Measurements from ENCODE around the gene RNF41. TPM values are rescaled to one million over a fixed set of nuclear protein-coding genes. Genes with fewer than 3 reads are reported as not detected.
A peak's percentile ranks its signal among the peaks of the same experiment; 100 is the strongest.

RNF41 gene
- total RNA-seq, 1 experiment from 2014 or later = 47.7 TPM

GRCh38 chr12:56252649-56253048 is 30.9 kb upstream of the RNF41 start:
- in situ Hi-C loops (cut with HindIII; ENCODE audit: low pct_unique_long_range_greater_than_20kb, low sequenced_read_pairs) = no loop called here
- DNase-seq (ENCODE audit: low read depth, low spot score) = no peak

- in situ Hi-C loops (cut with HindIII; ENCODE audit: low pct_unique_long_range_greater_than_20kb, low sequenced_read_pairs) = no loop called here
- DNase-seq (ENCODE audit: low read depth, low spot score) = no peak
Observed at GRCh38 chr12:56248711-56249110, 27.0 kb upstream of the RNF41 start.

- no peak for DNase-seq (ENCODE audit: low read depth, low spot score)
Observed at GRCh38 chr12:56247923-56248322, 26.2 kb upstream of the RNF41 start.

GRCh38 chr12:56244494-56244893 is 22.8 kb upstream of the RNF41 start:
- DNase-seq (ENCODE audit: low read depth, low spot score) = no peak
- in situ Hi-C loops (cut with HindIII; ENCODE audit: low pct_unique_long_range_greater_than_20kb, low sequenced_read_pairs) = no loop called here

More at GRCh38 chr12:56247923-56248322, 26.2 kb upstream of the RNF41 start:
- in situ Hi-C loops (cut with HindIII; ENCODE audit: low pct_unique_long_range_greater_than_20kb, low sequenced_read_pairs) = no loop called here

GRCh38 chr12:56243731-56244181 is 22.0 kb upstream of the RNF41 start:
- DNase-seq (ENCODE audit: low read depth, low spot score) = peak; percentile 41
- in situ Hi-C loops (cut with HindIII; ENCODE audit: low pct_unique_long_range_greater_than_20kb, low sequenced_read_pairs) = no loop called here

GRCh38 chr12:56242986-56243385 is 21.3 kb upstream of the RNF41 start:
- in situ Hi-C loops (cut with HindIII; ENCODE audit: low pct_unique_long_range_greater_than_20kb, low sequenced_read_pairs) = no loop called here
- no peak for DNase-seq (ENCODE audit: low read depth, low spot score)

- DNase-seq (ENCODE audit: low read depth, low spot score) = no peak
- in situ Hi-C loops (cut with HindIII; ENCODE audit: low pct_unique_long_range_greater_than_20kb, low sequenced_read_pairs) = no loop called here
Observed at GRCh38 chr12:56241424-56242303, 19.9 kb upstream of the RNF41 start.

GRCh38 chr12:56237552-56237951 is 15.8 kb upstream of the RNF41 start:
- DNase-seq (ENCODE audit: low read depth, low spot score) = no peak
- in situ Hi-C loops (cut with HindIII; ENCODE audit: low pct_unique_long_range_greater_than_20kb, low sequenced_read_pairs) = no loop called here

GRCh38 chr12:56236985-56237384 is 15.3 kb upstream of the RNF41 start:
- in situ Hi-C loops (cut with HindIII; ENCODE audit: low pct_unique_long_range_greater_than_20kb, low sequenced_read_pairs) = no loop called here
- DNase-seq (ENCODE audit: low read depth, low spot score) = no peak

- no peak for DNase-seq (ENCODE audit: low read depth, low spot score)
- in situ Hi-C loops (cut with HindIII; ENCODE audit: low pct_unique_long_range_greater_than_20kb, low sequenced_read_pairs) = no loop called here
Observed at GRCh38 chr12:56236091-56236490, 14.4 kb upstream of the RNF41 start.

GRCh38 chr12:56234746-56235436 is 13.2 kb upstream of the RNF41 start:
- no peak for DNase-seq (ENCODE audit: low read depth, low spot score)
- in situ Hi-C loops (cut with HindIII; ENCODE audit: low pct_unique_long_range_greater_than_20kb, low sequenced_read_pairs) = no loop called here

GRCh38 chr12:56231184-56231582 is 9.5 kb upstream of the RNF41 start:
- in situ Hi-C loops (cut with HindIII; ENCODE audit: low pct_unique_long_range_greater_than_20kb, low sequenced_read_pairs) = no loop called here
- no peak for DNase-seq (ENCODE audit: low read depth, low spot score)

GRCh38 chr12:56230432-56231183 is 8.9 kb upstream of the RNF41 start:
- in situ Hi-C loops (cut with HindIII; ENCODE audit: low pct_unique_long_range_greater_than_20kb, low sequenced_read_pairs) = no loop called here
- no peak for DNase-seq (ENCODE audit: low read depth, low spot score)

- no peak for DNase-seq (ENCODE audit: low read depth, low spot score)
- in situ Hi-C loops (cut with HindIII; ENCODE audit: low pct_unique_long_range_greater_than_20kb, low sequenced_read_pairs) = no loop called here
Observed at GRCh38 chr12:56229916-56230431, 8.3 kb upstream of the RNF41 start, which contains the start of gene SLC39A5. TSS of gene SLC39A5 (plus strand) at chr12:56230051. CDS start at chr12:56231275, 1,224 bp downstream.

GRCh38 chr12:56229082-56229481 is 7.4 kb upstream of the RNF41 start:
- in situ Hi-C loops (cut with HindIII; ENCODE audit: low pct_unique_long_range_greater_than_20kb, low sequenced_read_pairs) = no loop called here
- no peak for DNase-seq (ENCODE audit: low read depth, low spot score)

GRCh38 chr12:56224954-56225353 is 3.2 kb upstream of the RNF41 start:
- no peak for DNase-seq (ENCODE audit: low read depth, low spot score)
- in situ Hi-C loops (cut with HindIII; ENCODE audit: low pct_unique_long_range_greater_than_20kb, low sequenced_read_pairs) = no loop called here

GRCh38 chr12:56224102-56224701 is 2.5 kb upstream of the RNF41 start, which contains the start of gene NABP2:
TSS of gene NABP2 (plus strand) at chr12:56224342. CDS start at chr12:56224857, 515 bp downstream.
- in situ Hi-C loops (cut with HindIII; ENCODE audit: low pct_unique_long_range_greater_than_20kb, low sequenced_read_pairs) = no loop called here
- DNase-seq (ENCODE audit: low read depth, low spot score) = peak; percentile 99
